ENCODE data around the gene MINDY3. TPM values are rescaled to one million over a fixed set of nuclear protein-coding genes. Genes with fewer than 3 reads are reported as not detected.
"Not testable (repeated sequence)": the region's sequence is repeated elsewhere in the genome, so short reads cannot be mapped to it uniquely, and the experiment has no call there.

The MINDY3 gene
- total RNA-seq, 1 experiment from 2014 or later: 14.9 TPM

DNA sequence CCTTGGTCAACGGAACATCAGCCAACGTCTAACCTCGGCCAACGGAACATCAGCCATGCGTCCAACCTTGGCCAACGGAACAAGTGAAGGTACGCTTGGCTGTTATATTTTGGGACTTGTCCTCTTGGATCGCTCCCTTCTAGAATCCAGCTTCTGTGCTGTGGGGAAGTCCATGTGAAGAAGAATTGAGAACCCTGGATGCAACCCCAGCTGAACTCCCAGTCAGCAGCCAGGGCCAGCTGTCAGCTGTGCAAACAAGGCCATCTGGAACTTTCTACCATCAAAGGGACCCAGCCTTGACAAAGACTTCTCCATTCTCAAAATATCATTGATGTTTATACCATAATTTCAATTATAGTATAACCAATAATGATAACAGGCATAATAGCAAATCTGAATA lies 97.3 kb downstream of the MINDY3 start:
- Histone ChIP-seq H3K14ac (ENCODE audit: insufficient read depth, low read length) (no peak overlapping the region), H4K8ac (replicated peaks; ENCODE audit: insufficient read length, low read depth, low read length) (no peak overlapping the region), H2AK5ac (ENCODE audit: insufficient read length, low read length) (no peak overlapping the region), H2BK15ac (ENCODE audit: low read depth, low read length) (no peak overlapping the region), H3K4ac (ENCODE audit: low read depth, low read length) (no peak overlapping the region), H3K23ac (ENCODE audit: insufficient read length, low read depth, low read length) (no peak overlapping the region), H3K4me2 (ENCODE audit: insufficient read depth, insufficient read length, low read length) (no peak overlapping the region), H2BK20ac (ENCODE audit: low read depth, low read length, poor library complexity, severe bottlenecking) (no peak overlapping the region), H3T11ph (ENCODE audit: low read length) (no peak overlapping the region), H2BK120ac (ENCODE audit: low read depth, low read length, poor library complexity, severe bottlenecking) (no peak overlapping the region), H3K27me3 (ENCODE audit: insufficient read depth, low read length) (no peaks in the 10 kb centered on the region), H3K18ac (ENCODE audit: insufficient read length, low read depth, low read length) (no peak overlapping the region), H3K9ac (ENCODE audit: extremely low read depth, insufficient read length, low read length) (no peak overlapping the region), H4K5ac (ENCODE audit: insufficient read length, low read depth, low read length) (no peak overlapping the region), H4K91ac (ENCODE audit: insufficient read length, low read depth, low read length) (no peak overlapping the region), H3K4me1 (ENCODE audit: insufficient read depth, low read length) (no peaks in the 10 kb centered on the region), H3K56ac (ENCODE audit: insufficient read length, low read depth, low read length) (no peak overlapping the region), H3K9me3 (ENCODE audit: control insufficient read depth, low read depth, low read length) (no peaks in the 10 kb centered on the region), H3K27ac (ENCODE audit: insufficient read length, low read depth, low read length) (no peak overlapping the region), H3K79me2 (ENCODE audit: insufficient read depth, low read length) (no peaks in the 10 kb centered on the region), H2AFZ (ENCODE audit: low read length) (no peak overlapping the region), H3K23me2 (ENCODE audit: insufficient read length, low read depth, low read length, poor library complexity, severe bottlenecking) (no peaks in the 10 kb centered on the region), H2BK5ac (ENCODE audit: insufficient read length, low read length) (no peak overlapping the region), H3K79me1 (ENCODE audit: insufficient read depth, low read depth, low read length, poor library complexity, severe bottlenecking) (no peaks in the 10 kb centered on the region), H2BK12ac (ENCODE audit: insufficient read length, low read depth, low read length) (no peak overlapping the region), H4K20me1 (ENCODE audit: control insufficient read depth, insufficient read depth, insufficient read length) (no peaks in the 10 kb centered on the region)
- peaks cover 5% of the 10 kb centered on the region for H3K27me3 Mint-ChIP-seq (ENCODE audit: low read depth)
- WGBS (ENCODE audit: extremely low coverage, insufficient read length, low lambda C conversion rate): no CpG with 5 or more reads among the region's 8 CpGs
- H3K27ac Mint-ChIP-seq: peak overlapping the region in 1 of 3 experiments; percentile 65; a peak in 1 of 7 replicates
- peaks cover 0 to 2% of the 10 kb centered on the region in 2 experiments; a peak in 1 of 5 replicates for H3K9me3 Mint-ChIP-seq
- H3K36me3 Mint-ChIP-seq (ENCODE audit: insufficient read depth in 1 of 3, low read depth in 3 of 3): no peaks in the 10 kb centered on the region; a peak in 1 of 7 replicates
- no peaks in the 10 kb centered on the region for H3K4me1 Mint-ChIP-seq
- no peak for DNase-seq
- TF ChIP-seq, protein P1, sequence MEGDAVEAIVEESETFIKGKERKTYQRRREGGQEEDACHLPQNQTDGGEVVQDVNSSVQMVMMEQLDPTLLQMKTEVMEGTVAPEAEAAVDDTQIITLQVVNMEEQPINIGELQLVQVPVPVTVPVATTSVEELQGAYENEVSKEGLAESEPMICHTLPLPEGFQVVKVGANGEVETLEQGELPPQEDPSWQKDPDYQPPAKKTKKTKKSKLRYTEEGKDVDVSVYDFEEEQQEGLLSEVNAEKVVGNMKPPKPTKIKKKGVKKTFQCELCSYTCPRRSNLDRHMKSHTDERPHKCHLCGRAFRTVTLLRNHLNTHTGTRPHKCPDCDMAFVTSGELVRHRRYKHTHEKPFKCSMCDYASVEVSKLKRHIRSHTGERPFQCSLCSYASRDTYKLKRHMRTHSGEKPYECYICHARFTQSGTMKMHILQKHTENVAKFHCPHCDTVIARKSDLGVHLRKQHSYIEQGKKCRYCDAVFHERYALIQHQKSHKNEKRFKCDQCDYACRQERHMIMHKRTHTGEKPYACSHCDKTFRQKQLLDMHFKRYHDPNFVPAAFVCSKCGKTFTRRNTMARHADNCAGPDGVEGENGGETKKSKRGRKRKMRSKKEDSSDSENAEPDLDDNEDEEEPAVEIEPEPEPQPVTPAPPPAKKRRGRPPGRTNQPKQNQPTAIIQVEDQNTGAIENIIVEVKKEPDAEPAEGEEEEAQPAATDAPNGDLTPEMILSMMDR (conservative IDR thresholded peaks at IDR 0.05): no peak
- H3K4me3 Mint-ChIP-seq: no peak overlapping the region

DNA sequence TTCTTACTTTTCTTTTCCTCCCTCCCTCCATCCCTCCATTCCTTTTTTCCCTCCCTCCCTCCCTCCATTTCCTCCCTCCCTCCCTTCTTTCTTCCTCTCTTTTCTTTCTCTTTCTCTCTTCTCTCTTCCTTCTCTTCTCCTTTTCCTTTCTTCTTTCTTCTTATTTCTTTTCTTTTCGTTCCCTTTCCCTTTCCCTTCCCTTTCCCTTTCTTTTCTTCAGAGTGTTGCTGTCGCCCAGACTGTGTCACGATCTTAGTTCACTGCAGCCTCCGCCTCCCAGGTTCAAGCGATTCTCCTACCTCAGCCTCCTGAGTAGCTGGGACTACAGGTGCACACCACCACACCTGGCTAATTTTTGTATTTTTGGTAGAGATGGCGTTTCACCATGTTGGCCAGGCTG lies 98.1 kb downstream of the MINDY3 start:
- H3K9me3 Mint-ChIP-seq; DNase-seq; H3K14ac ChIP-seq (ENCODE audit: insufficient read depth, low read length); H3K27ac ChIP-seq (ENCODE audit: insufficient read length, low read depth, low read length); H4K8ac ChIP-seq (replicated peaks; ENCODE audit: insufficient read length, low read depth, low read length); H3K9me3 ChIP-seq (ENCODE audit: control insufficient read depth, low read depth, low read length); H4K91ac ChIP-seq (ENCODE audit: insufficient read length, low read depth, low read length); H3T11ph ChIP-seq (ENCODE audit: low read length); H3K4ac ChIP-seq (ENCODE audit: low read depth, low read length); H3K79me2 ChIP-seq (ENCODE audit: insufficient read depth, low read length); H4K5ac ChIP-seq (ENCODE audit: insufficient read length, low read depth, low read length); H3K18ac ChIP-seq (ENCODE audit: insufficient read length, low read depth, low read length); H4K20me1 ChIP-seq (ENCODE audit: control insufficient read depth, insufficient read depth, insufficient read length); H3K4me2 ChIP-seq (ENCODE audit: insufficient read depth, insufficient read length, low read length); H3K56ac ChIP-seq (ENCODE audit: insufficient read length, low read depth, low read length); H3K27me3 Mint-ChIP-seq (ENCODE audit: low read depth); H2AFZ ChIP-seq (ENCODE audit: low read length); H2AK5ac ChIP-seq (ENCODE audit: insufficient read length, low read length); H3K23me2 ChIP-seq (ENCODE audit: insufficient read length, low read depth, low read length, poor library complexity, severe bottlenecking); H3K23ac ChIP-seq (ENCODE audit: insufficient read length, low read depth, low read length); H3K4me1 Mint-ChIP-seq; H2BK120ac ChIP-seq (ENCODE audit: low read depth, low read length, poor library complexity, severe bottlenecking); H3K9ac ChIP-seq (ENCODE audit: extremely low read depth, insufficient read length, low read length); H3K27me3 ChIP-seq (ENCODE audit: insufficient read depth, low read length); H2BK12ac ChIP-seq (ENCODE audit: insufficient read length, low read depth, low read length); H2BK15ac ChIP-seq (ENCODE audit: low read depth, low read length); H3K4me3 Mint-ChIP-seq; H2BK20ac ChIP-seq (ENCODE audit: low read depth, low read length, poor library complexity, severe bottlenecking); H3K36me3 Mint-ChIP-seq (ENCODE audit: insufficient read depth in 1 of 3, low read depth in 3 of 3); H2BK5ac ChIP-seq (ENCODE audit: insufficient read length, low read length); H3K27ac Mint-ChIP-seq; H3K4me1 ChIP-seq (ENCODE audit: insufficient read depth, low read length); H3K79me1 ChIP-seq (ENCODE audit: insufficient read depth, low read depth, low read length, poor library complexity, severe bottlenecking): not testable (repeated sequence)
- no CpG with 5 or more reads among the region's 6 CpGs for WGBS (ENCODE audit: extremely low coverage, insufficient read length, low lambda C conversion rate)
